HG03460 (cell line): Measurements from ENCODE around the gene CKMT2.
"Not testable (repeated sequence)": the region's sequence is repeated elsewhere in the genome, so short reads cannot be mapped to it uniquely, and the experiment has no call there.

Source experiments
- ATAC-seq: cut with Tn5 transposase; IDR thresholded peaks from one replicate; pipeline ENCODE4 v1.9.1; 2021; ENCODE audit not compliant: unreplicated experiment

Gene CKMT2

DNA sequence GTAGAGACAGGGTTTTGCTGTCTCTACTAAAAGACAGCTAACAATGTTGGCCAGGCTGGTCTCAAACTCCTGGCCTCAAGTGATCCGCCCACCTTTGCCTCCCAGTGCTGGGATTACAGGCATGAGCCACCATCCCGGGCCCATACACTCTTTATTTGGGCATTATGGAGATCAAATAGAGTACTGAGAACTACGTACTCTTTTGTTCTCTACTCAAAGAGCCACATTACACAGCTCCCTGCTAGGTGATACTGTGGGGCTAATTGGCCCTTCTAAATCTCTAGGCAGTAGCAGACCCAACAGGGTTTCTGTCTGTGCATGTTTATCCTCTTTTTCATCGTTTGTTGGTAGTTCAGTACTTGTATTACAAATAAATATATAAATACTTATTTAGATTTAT is 16.1 kb downstream of the CKMT2 start:
- ATAC-seq, result no peak

DNA sequence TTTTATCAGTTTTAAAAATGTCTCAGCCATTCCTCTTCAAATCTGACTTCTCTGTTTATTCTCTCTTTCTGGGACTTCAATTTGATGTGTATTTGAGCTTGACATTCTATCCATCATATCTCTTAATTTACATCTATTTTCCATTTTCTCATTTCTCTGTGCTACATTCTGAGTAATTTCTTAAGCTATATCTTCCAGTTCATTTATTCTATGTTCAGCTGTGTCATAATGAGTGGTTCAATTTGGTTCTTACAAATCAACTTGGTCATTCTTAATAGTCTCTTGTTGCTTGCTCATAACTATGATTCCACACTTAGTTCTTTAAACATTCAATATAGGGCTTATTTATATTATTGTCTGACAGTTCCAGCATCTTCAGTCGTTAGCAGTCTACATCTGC is 16.9 kb downstream of the CKMT2 start:
- ATAC-seq, result no peak

DNA sequence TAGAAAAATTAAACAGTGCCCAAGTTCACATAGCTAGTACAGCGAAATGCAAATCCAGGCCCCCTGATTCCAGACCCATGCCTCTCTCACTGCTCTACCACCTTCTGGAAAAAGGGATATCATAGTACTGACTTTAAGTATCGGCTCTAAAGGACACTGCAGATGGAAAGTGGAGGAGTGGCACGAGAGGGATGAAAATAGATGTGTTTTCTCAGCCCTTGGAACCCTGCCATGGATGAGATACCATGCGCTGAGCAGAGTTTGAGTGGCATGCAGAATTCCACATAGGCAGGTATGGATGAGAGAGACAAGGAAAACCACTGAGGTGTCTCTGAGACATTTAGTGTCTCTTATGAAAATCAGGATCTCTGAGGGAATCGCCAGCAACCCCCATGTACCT is 18.8 kb downstream of the CKMT2 start:
- ATAC-seq, result no peak

DNA sequence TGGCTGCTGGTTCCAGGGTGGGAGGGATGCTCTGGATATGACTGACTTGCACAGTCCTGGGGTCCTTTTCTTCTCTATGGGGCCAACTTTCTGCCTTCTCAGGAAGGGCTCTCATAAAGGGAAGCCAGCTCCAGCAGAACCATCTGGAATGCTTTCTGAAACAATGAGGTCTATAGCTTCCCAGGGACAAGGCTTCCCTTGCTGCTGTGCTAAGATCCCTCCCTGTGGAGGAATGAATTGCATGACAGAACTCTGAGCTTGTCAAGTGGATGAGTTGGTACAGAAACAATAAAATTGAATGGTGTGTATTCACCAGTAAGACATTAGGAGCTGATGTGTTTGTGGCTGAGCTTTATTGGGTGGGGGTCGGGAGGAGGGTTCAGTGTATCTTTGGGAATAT is 19.8 kb downstream of the CKMT2 start:
- ATAC-seq, result no peak

DNA sequence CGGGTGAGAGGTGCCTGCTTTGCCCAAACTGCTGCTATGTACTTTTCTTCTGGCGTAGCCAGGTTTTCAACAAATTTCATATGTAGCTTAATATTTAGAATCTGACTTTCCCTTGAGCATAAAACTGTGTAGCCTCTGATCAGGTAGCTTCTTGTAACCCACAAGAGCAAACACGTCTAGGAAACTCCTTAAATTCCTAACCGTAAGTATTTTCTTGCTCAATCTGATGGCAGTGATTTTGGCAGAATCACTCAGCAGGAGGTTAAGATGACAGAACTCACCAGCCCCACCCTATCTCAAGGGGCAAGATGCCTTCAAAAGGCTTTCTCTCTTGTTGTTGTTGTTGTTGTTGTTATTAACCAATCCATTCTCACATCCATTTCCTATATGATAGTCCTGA is 20.8 kb downstream of the CKMT2 start:
- no peak for ATAC-seq

DNA sequence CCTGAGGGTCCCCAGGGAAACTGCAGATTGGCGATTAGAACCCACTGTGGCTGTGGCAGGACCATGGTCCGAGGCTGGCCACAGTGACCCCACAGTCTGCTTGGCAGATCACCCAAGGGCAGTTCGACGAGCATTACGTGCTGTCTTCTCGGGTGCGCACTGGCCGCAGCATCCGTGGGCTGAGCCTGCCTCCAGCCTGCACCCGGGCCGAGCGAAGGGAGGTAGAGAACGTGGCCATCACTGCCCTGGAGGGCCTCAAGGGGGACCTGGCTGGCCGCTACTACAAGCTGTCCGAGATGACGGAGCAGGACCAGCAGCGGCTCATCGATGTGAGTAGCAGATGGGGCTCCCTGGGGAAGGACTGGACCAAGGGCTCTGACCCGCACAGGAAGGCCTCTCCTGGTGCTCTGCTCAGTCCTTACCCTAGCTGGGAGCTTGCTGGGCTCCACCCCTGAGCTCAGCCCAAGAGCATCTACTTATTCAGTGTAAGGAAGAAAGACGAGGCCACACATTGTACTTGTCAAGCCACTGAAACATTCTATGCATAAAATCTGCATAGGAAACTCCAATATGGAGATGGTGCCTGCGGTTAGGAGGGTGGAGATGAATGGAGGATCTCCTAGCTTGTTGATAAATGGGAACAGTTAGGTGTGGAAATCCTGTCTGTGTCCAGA is 21.9 kb downstream of the CKMT2 start:
- no peak for ATAC-seq

DNA sequence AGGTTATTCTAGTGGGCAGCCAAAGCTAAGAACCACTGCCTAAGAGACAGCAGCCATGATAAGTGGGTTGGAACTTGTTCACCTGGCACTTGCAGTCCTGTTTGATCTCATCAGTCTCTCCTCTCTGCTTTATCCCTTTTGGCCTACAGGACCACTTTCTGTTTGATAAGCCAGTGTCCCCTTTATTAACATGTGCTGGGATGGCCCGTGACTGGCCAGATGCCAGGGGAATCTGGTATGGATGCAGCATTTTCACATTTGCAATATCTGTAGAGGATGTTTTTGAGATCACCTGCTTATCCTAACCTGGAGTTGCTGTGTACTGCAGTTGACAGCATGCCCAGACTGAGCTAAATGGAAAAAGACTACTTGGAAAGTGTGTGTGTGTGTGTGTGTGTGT is 23.6 kb downstream of the CKMT2 start:
- ATAC-seq, result no peak

DNA sequence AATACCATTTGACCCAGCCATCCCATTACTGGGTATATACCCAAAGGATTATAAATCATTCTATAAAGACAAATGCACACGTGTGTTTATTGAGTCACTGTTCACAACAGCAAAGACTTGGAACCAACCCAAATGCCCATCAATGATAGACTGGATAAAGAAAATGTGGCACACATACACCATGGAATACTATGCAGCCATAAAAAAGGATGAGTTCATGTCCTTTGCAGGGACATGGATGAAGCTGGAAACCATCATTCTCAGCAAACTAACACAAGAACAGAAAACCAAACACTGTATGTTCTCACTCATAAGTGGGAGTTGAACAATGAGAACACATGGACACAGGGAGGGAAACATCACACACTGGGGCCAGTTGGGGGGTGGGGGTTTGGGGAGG is 29.7 kb downstream of the CKMT2 start:
- ATAC-seq, result not testable (repeated sequence)

DNA sequence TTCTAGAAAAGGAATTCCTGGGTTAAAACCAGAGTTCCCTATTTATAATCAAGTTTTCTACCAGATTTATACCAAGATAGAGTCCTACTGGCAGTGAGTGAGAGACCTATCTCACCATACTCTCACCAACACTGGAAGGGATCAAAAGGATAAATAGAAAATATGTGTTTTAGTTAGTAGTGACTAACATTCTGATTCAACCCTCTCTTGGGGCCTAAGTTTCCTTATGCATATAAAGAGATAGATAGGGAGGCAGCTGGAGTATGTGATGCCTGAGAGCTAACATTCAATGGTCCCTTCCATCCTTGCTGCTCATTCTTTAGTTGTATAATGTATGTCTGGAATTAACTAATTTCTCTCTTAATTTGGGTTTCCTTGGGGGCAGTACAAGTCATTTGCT is 32.0 kb downstream of the CKMT2 start:
- no peak for ATAC-seq

DNA sequence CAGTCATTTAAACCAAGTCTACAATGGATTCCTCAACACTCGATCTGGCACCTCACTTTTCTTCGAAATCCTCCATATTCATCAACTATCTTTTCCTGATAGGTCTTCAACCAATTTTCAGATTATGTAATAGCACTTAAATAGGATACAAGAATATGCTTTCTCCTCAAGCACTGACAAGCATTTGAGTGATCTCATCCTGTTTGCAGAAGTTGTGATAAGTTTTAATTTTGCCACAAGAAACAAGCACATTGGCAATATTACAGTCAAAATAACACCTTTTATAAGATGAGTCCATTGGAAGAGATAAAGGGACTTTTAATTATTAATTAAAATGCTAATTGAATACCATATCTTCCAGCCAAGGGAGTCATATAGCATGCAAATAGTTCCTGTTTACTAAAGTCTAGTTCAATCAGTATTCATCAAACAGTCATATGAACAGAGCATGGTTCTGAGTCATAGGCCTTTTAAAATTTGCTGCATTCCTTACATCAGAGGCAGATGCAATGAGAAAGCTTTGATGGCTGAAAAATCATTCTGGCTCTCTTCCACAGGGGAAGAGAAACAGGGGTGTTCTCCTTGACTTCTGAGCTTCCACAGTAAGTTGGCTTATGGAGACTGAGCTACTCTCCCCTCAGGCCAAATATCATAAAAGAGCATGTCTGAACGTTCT is 35.5 kb downstream of the CKMT2 start:
- no peak for ATAC-seq

DNA sequence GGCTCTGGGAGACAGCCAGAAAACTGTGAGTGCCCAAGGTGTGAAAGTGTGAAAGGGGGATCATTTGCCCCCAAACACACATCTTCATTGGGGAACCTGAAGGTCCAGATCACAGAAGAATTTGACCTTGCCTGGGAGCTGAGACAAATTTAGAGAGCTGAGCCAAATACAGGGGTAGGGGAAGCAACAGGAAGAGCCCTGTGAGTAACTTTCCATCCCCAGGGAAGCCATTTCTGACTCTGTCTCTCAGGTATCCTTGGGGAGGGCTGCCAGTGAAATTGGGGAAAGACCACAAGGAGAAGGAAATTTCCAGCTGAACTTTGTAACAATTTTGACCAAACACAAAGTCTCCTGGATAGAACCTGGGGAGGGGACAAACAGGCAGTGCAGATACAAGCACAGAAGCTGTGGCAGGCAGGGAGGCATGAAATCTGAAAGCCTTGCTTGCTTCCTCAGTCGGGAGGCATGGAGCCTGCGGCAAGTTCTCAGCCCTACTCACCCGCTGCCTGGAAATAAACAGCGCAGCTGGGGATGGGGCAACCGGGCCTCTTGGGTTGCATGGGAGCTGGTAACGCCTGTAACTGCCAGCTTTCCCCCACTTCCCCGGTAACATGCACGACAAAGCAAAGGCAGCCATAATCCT is 36.8 kb downstream of the CKMT2 start:
- ATAC-seq, result no peak

DNA sequence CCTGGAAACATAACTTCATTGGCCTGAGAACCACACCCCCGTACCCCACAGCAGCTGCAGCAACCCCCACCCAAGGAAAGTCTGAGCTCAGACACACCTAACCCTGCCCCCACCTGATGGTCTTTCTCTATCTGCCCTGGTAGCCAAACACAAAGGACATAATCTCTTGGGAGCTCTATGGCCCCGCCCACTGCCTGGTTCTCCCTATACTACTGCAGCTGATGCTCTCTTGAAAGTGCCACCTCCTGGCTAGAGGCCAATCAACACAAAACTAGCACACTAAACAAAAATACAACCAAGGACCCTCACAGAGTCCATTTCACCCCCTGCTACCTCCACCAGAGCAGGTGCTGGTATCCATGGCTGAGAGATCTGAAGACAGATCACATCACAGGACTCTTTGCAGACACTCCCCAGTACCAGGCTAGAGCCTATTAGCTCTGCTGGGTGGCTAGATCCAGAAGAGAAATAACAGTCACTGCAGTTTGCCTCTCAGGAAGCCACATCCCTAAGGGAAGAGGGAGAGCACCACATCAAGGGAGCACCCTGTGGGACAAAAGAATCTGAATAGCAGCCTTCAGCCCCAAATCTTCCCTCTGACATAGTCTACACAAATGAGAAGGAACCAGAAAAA is 37.4 kb downstream of the CKMT2 start:
- not testable (repeated sequence) for ATAC-seq

DNA sequence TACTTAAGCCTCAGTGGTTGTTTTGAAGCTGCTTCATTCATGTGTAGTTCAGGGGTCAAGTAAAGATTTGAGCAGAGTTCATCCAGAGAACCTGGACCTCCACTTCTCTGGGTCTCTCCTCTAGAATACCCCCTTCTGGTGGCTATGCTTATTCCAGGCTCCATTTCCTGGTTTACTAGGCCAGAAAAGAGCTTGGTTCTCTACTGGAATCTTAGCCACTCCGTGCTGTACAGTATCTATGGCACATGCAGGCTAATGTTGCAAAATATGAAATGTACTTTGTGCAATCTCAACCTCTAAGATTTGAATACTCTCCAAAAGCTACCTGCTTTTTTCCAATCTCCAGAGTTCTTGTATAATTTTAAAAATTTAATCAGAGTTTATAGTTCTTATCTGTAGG is 50.9 kb downstream of the CKMT2 start:
- no peak for ATAC-seq

DNA sequence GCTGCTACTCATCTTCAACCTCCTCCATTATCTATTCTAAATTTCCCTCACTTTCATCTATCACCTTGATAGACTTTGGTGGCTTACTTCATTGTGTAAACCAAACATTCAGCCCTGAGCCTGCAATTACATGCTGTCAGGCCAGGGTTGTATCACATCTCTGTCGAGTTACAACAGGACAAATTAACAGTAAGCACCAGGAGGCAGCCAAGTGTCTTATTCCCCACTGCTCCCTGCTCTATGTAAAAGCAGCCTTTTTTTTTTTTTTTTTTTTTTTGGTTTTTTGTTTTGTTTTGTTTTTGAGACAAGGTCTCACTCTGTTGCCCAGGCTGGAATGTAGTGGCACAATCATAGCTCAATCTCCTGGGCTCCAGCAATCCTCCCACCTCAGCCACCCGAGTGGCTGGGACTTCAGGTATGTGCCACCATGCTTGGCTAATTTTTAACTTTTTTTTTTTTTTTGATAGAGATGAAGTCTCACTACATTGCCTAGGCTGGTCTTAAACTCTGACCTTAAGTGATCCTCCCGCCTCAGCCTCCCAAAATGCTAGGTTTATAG is 53.0 kb downstream of the CKMT2 start:
- no peak for ATAC-seq

DNA sequence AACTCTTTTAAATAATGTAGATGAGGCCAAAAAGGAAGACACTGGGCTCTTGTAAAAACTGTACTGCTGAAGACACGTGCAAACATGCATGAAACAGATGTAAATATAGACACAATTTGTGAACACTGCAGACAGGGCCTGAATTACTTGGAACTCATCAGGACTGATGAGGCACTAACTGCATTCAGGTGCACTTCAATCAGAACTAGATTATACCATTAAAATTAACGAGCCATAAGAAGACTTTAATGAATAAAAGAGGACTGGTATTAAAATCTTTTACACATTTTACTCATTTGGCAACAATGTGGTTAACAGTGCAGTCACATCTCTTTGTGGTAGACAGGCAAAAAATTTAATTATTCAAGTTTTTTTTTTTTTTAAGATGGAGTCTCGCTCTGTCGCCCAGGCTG is 54.9 kb downstream of the CKMT2 start:
- no peak for ATAC-seq

DNA sequence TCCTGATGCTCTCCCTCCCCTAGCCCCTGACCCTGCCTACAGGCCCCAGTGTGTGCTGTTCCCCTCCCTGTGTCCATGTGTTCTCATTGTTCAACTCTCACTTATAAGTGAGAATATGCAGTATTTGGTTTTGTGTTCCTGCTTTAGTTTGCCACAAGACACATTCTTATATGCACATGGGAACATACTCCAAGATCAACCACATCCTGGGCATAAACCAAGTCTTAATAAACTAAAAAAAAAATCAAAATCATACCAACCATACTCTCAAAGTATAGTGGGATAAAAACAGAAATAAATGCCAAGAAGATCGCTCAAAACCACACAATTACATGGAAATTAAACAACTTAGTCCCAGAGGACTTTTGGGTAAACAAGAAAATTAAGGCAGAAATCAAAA is 57.0 kb downstream of the CKMT2 start:
- ATAC-seq, result no peak

DNA sequence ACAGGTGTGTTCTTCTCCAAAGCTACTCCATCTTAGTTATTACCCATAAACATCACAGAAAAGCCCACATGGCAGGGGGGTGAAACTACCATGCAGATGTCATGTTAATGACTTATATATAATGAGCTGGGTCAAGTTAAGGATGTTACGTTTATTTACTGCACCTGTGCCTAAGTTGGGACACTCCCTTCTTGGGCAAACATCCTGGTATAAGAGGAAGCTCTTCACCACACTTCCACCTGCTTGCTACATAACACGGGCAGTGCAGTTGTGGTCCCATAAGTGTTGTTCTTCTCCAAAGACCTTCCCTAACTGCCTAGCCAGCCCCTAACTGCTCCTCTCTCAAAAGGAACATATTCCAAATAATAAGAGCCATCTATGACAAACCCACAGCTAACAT is 59.0 kb downstream of the CKMT2 start:
- no peak for ATAC-seq

DNA sequence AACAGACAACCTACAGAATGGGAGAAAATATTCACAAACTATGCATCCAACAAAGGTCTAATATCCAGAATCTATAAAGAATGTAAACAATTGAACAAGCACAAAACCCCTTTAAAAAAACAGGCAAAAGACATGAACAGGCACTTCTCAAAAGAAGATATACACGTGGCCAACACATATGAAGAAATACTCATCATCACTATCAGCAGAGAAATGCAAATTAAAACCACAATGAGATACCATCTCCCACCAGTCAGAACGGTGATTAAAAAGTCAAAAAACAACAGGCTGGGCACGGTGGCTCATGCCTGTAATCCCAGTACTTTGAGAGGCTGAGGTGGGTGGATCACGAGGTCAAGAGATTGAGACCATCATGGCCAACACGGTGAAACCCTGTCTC is 60.9 kb downstream of the CKMT2 start:
- ATAC-seq, result not testable (repeated sequence)

DNA sequence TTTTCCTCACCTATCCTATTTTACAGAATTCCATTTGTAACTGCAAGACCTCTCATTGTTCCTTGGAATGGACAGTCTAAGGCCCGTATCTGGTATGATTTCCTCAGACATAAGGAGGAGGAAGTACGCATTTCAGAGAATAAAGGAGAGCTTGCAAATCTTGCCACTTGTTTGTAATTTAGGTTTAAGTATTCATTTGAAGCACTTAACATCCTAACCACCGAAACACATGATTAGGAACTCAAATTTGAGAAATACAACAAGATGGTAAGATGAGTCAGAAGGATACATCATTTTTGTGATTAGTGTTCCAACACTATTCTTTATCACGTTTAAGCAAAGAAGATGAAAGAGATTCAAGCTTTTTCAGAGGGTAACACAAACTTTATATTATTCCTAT is 64.4 kb downstream of the CKMT2 start:
- no peak for ATAC-seq

DNA sequence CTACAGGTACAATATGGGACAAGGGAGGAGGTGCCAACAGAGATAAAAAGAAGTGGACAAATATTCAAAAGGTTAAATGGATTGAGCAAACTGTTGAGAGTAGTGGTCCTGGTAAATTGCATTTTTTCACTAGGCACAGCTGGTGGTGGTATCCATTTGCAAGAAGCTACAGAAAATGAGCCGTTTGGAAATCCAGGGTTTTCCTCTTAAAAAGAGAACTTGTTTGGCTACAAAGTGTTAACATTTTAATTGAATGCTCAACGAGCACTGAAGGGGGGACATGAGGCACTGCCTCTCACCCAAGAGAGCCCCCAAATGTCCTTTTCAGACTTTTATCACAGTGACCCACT is 67.8 kb downstream of the CKMT2 start:
- ATAC-seq, result no peak

DNA sequence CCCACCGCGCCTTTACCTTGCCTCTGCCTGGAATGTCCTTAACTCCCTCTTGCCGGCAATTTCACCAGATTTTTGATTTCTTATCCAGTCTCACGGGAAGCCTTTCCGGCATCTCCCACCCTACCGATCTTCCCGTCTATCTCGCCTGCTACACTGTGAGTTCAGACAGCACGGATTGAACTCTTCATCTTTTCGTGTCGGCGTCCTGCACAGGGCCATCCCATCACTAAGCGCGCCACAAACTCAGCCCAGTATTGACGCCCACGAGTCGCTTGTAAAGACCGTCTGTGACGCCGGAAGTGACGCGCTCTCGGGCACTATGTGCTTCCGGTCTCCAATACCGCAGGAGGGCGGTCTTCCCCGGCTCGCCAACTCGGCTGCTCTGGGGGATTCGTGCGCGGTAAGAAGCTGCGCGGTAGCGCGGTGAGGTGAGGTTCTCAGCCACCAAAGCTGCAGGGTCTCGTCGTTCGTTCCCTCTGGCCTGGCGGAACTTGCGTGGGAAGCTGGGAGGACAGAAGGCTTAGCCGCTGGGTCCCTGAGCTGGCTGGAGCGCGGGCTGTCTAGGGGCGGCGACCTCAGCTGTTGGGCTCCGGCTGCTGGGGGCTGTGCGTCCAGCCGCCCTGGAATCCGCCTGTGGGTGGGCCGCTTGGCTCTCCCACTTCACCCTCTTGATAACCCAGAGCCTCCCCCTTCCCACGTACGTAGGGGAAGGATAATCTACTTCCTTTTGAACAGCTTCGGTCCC is 68.3 kb downstream of the CKMT2 start, which contains the start of gene ZCCHC9:
ZCCHC9 (plus strand) TSS at position 317 of the 745 bp plus-strand sequence. CDS start 3,171 bp downstream, outside the sequence.
- ATAC-seq, result peak; percentile 97
